GM19043 (cell line): ENCODE measurements around the gene RUNX1.

ENCODE experiments used
- ATAC-seq: cut with Tn5 transposase; IDR thresholded peaks from one replicate; pipeline ENCODE4 v1.9.1; 2021; ENCODE audit warnings: low read depth; ENCODE audit not compliant: unreplicated experiment

RUNX1 gene

DNA sequence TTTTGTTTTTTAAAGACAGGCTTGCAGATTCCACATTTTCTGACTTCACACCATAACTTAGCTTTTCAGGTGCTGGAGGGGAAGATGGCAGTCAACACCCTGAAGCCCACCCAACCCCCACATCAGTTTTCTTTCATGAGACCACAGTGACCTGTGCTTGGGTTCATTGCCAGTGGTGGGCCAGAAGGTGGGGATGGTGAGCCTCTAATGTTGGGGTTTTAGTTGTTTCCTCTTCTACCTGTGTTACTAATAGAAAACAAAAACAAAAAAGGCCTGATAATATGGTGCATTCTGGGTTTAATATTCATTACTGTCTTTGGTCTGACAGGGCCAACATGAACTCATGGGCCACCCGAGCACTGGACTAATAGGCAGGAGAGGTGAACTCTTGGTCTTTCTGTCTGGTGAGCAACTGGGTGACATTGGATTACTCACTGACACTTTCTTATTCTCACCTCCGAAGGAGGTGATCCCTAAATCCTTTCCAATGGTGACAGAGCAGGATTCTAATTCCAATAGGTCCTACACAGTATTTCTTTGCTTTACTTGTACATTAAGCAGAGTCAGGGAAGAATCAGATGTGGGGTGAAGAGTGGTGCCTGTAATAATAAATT, 247.5 kb downstream of the RUNX1 start:
- ATAC-seq, result no peak

DNA sequence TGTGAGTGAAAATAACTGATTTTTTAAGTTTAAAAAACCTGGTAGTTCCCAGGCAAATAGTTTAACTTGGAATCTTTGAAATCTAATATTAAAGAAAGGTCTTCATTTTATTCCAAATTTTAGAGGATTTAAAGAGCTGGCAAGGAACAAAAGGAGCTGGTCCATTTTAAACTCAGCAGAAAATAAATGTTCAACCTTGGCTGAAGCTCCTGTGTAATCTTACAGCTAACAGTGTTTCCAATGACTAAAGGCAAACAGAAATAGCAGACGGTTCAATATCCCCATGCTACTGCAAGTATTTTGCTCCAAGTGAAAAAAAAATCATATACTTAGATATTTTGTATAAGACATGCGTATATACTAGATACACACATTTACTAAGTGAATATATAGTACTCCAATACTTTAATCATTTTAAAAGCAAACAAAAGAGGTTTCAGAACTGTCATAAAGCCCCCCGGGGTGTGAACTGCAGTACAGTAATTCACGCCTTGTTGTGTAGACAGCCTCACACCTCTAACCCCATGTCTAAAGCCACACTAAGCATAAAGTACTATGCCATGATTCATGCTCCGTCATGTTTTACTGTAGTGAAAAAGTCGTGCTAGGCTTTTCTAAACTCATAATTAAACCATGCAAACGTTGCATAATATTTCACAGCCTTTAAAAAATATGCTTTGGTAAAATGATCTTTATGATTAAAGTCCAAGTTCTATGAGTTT, 248.1 kb downstream of the RUNX1 start:
- no peak for ATAC-seq

DNA sequence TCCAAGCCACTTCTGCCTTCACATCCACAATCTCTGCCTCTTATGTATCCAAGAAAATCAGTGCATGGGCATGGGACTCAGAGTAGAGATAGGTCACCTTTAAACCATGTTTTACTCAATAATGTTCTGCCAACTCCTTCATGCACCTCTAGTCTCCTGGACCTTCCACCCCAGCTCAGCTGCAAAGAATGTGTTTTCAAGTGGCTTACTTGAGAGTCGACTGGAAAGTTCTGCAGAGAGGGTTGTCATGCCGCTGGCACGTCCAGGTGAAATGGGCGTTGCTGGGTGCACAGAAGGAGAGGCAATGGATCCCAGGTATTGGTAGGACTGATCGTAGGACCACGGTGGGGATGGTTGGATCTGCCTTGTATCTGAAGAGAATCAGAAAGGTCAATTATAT, 250.0 kb downstream of the RUNX1 start:
- no peak for ATAC-seq

DNA sequence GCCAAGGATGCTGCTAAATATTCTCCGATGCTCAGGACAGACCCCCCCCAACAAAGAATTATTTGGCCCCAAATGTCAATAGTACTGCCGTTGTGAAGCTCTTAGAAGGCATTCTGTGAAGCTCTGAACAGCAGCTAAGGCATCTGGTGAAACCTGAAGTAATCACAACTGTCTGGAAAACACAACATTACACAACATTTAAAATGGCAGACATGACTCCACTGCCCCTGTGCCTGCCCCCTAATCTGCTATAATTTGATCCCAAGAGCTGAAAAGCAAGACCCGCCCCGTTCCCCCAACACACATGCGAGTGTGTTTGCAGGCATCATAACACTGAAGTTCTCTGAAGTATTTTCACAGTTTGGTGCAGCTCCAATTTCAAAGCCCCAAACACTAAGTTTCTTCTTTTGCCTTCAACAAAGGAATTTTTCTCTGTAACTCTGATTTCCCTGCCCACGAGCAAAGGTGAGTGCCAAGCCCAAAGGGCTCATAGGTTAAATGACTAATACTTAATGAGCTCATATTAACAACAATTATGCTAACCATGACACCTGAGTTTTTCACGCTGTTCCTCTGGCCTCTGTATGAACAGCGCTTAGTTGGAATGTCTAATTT, 251.1 kb downstream of the RUNX1 start:
- ATAC-seq, result no peak

DNA sequence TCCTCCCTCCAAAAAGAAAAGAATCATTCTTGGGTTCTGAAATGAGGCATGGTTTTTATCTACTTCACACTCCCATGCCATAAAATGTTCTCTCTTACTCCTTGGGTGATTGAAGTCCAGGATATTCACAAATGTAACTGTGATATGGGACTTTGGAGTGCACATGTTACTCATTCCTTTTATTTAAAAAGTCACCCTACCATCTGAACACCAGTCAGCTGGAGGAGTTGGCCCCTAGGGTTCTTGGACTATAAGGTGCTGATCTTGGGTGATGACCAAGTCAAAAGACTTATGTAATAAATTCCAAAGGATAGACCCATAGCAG, 251.9 kb downstream of the RUNX1 start:
- ATAC-seq, result no peak

DNA sequence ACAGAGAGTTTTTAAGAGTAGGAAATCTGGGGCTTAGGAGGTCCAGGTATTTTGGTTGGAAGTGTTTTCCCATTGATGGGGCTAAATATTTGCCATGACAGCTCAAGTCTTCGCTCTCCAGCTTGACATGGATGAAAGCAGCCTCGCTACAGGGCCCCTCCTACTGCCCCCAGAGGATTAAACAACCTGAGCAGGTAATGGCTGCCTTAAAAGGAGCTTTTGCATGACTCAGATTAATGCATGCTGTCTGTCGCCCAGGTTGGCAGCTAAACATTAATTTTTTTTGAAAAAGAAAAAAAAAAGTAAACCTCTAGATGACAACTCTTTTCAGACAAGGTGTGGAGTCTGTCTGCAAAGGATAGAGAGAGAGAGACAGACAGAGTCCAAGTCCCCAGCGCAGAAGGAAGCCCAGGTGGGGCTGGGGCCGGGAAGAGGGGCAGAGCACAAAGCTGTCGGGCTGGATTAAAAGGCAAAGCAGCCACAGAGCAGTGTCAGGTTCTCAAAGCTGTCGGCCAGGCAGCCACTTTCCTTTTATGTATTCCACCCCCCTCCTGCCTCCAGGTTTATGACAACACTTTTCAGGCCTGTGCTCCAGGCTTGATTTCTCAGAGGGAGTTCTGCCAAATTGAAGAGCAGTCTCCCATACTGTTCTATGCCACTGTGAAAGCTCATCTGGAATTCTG, 252.4 kb downstream of the RUNX1 start:
- no peak for ATAC-seq

DNA sequence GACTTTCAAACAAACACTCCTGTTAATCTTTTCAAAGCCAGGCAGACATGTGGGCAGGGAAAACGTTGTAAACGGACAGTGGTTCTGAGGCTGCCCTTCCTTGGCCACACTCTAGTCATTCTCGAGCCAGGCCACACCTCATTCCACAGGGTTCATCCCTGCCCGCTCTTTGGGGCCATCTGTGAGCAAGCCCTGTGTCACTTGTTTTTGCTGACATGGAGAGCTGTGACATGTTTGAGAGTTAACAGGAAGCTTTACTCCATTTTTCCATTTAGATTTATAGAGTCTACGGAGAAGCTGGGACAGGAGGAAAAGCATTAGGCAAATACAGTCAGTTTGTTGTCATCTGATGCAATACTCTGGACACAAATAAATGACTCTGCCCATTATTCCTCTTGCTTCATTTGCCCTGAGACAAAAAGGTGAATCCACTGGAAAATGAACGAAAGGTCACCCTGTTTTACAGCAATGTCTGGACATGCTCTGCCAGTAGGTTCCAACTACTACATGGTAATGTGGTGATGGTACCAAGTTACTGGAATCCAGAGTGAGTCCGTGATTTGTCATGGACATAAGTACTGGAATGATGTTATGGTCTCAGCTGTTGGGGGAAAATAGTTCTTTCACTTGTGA, 253.4 kb downstream of the RUNX1 start:
- ATAC-seq, result no peak

DNA sequence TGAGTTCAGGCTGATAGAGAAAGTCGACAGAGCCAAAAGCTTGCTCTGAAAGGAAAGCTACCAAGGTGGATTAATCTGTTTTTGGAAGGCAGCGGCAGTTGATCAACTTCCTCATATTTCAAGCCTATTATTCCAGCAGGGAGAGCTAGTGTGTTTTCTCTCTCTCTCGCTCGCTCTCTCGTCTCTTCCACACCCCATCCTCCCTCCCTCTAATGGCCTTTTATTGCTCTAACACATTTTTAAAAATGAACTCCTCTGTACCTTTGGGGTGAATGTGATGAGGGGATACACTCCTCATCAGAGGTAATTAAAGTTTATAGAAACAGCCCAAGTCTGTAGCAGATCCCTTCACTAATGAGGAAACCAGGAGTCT, 253.9 kb downstream of the RUNX1 start:
- no peak for ATAC-seq

DNA sequence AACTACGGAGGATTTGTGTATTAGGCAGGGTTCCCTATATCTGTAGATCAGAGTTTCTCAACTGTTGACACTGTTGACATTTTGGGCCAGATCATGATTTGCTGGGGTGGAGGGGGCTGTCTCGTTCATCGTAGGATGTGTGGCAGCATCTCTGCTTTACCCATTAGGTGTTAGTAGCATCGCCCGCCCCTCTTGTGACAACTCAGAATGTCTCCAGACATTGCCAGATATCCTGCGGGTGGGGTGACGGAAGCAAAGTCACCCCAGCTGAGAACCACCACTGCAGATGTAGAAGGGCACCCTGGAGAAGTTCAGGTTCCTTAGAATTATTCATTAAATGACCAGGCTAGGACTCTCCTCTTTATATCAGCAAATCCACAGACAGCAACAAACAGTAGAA, 254.4 kb downstream of the RUNX1 start:
- no peak for ATAC-seq

DNA sequence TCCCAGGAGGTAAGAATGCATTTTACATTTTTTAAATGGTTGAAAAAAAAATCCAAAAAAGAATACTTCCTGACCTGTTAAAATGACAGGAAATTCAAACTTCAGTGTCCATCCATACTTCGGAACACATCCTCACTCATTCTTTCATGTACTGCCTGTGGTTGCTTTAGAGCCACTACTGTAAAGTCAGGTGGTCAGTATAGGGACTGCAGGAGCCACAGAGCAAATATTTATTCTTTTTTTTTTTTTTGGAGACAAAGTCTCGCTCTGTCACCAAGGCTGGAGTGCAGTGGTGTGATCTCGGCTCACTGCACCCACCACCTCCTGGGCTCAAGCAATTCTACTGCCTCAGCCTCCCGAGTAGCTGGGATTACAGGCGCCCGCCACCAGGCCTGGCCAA, 255.6 kb downstream of the RUNX1 start:
- no peak for ATAC-seq

DNA sequence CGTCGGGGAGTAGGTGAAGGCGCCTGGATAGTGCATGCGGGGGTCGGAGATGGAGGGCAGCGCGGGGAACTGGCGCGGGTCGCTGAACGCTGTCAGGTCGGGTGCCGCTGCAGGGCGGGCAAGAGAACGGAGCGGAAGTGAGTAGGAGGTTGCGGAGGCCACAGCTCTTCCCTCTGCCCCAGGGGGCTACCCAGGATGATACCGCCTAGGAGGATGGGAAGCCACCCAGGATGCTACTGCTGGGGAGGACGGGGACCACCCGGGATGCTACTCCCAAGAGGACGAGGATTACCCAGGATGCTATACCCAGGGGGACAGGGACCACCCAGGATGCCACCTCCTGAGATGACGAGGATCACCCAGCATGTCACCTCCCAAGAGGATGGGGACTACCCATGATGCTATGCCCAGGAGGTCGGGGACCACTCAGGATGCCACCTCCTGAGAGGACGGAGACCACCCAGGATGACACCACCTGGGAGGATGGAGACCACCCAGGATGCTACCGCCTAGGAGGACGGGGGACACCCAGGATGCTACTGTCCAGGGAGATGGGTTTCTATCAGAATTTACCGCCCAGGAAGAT, 256.5 kb downstream of the RUNX1 start:
- ATAC-seq, result no peak

DNA sequence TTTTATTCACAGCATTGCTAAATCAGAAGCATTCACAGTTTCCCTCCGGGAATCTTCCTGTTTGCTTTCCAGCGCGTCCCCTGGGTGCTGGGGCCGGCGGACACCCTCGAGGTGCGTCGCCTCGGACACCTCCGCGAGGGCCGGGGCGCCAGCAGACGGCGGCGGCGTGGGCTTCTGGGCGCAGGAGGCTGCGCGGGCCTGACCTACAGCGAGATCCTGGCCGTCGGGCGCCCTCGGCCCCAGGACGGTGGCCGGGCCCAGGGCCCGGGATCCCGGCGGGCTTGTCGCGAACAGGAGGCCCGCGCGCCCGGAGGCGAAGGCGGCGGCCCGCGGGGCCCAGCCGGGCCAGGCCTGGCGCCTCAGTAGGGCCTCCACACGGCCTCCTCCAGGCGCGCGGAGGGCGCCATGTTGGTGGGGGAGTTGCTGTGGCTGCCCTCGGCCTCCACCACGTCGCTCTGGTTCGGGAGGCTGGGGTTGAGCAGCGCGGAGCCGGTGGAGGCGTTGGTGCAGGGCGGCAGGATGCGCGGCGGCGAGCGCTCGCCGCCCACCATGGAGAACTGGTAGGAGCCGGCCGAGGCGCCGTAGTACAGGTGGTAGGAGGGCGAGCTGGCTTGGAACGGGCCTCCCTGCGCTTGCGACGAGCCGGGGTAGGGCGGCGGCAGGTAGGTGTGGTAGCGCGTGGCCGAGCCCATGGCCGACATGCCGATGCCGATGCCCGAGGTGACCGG, 257.2 kb downstream of the RUNX1 start:
- no peak for ATAC-seq

DNA sequence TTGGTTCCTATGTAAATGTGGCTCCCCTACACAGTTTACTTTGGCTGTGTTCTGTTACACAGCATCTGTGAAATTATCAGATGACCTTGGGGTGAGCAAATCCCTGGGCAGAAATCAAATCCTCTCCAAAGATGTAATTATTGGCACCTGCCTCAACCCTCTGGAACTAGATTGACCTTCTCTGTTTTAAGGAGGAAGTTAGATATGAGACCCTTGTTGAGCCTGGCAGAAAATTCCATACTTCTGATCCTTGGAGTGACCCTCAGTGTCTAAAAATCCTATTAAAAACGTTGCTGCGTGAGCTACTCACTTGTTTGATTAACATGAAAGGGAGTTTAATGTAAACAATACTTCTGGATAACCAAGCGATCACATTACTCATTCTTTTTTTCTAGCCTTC, 258.3 kb downstream of the RUNX1 start:
- no peak for ATAC-seq

DNA sequence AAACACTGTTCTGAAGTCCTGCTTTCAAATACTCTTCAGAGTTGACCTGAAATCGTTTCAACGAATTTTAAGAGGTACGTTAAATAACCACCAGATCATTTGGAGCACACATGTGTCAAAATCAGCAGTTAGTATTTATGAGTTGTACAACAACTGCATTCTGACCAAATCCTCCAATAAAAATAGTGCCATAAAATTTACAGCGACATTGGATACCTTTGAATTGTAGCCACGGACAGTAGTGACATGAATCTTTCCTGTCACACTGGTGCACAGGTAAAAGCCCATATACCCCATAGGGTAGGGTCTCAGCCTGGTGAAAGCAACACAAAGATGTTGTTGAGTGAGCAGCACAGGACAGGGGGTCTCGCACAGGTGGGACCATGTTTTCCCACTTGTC, 258.8 kb downstream of the RUNX1 start:
- ATAC-seq, result no peak

DNA sequence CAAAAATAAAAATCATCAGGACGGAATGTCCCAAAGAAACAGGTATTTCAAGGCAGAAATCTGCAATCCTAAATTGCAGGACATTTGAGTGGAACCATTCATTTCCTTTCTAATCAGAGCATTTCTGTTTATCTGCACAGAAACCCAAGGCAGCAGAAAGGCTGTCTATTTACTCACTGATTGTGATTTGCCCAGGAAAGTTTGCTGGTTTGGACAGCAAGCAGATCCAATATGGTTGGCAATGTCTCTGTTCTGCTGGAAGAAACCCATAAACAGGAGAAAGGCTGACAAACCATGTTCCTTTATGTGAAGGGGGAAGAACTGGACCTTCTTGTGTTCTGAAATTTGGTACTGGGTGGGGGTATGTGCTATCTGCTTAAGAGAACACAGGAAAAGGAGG, 260.2 kb downstream of the RUNX1 start:
- no peak for ATAC-seq

DNA sequence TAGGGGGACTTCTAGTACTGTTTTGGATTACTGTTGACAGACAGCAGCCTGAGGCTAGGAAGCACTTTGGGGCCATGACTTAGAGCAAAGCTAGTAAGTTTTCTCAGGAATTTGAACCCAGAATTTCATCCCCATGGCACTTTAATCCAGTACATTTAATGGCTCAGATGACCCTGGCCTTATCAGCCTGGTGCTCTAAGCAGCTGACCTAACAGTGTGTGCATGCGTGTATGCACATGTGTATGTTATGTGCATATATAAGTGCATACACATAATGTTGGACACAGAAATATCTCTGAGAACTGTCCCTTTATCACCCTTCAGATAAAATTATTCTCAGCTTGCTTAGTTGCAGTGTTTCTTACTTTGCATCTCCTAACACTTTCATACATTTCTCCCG, 265.3 kb downstream of the RUNX1 start:
- ATAC-seq, result no peak

DNA sequence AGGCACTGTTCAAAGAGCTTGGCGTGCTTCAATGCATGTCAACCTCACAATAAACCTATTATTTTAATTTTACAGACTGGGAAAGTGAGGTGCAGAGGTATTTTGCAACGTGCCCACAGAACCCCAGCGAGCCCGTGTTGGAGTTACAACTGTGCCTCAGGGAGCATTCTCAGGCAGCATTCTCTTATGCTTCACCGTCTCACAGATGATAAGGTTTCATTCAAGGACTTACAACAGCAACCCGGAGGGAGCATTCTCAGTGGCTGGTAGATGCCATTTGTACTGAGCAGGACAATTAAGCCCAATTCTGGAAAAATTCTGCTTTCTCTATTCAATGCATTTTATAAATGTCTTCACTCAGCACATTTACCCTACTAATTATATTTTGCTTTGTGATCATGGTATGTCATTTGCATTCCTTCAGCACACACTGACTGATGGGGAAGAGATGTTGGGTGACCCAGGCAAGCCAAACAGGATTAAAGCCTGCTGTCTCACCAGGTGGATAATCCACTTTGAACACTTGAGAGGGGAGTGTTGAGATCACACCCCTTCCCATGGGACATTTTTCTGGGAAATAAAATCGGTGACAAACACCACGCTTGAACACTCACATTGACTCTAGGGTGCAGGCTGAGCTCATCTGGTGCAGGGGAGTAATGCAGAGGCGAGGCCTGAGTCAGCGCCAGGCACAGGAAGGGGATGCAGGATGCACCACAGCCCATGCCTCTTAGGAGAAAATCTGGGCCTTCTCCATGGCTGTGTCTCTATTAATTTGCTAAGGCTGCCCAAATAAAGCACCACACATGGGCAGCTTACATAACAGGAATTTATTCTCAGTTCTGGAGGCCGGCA, 266.4 kb downstream of the RUNX1 start:
- ATAC-seq, result no peak

DNA sequence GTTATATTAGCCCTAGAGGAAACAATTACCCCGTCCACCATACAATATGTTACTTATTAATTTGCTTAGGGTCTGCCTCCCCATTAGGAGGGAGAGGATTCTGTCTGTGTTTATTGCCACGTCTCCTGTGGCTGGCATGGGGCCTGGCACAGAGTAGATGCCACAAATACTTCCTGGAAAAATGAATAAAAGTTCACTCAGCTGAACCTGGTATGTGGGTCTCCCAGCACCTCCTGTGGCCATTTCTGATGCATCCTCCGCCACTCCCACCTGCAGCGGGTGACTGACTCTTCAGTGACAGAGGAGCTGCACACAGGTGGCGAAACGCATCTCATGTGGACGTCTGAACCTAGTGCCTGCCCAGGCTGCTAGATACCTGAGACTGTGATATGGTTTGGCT, 267.6 kb downstream of the RUNX1 start:
- ATAC-seq, result no peak

DNA sequence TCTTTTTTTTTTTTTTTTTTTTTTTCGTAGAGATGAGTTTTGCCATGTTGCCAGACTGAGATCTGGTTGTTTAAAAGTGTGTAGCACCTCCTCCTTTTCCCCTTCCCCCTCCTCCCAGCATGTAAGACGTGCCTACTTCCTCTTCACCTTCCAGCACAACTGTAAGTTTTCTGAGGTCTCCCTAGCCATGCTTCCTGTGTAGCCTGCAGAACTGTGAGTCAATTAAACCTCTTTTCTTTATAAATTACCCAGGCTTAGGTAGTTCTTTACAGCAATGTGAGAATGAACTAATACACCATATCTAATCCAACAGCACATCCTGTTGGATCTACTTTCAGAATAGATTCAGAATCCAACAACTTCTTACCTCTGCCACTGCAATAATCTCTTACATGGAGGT, 269.2 kb downstream of the RUNX1 start:
- ATAC-seq, result no peak
